HepG2 (cell line): ENCODE data around the gene CCDC30. TPM values are rescaled to one million over a fixed set of nuclear protein-coding genes. Genes with fewer than 3 reads are reported as not detected.

ENCODE experiments used
- CBFB ChIP-seq: sonication (generic); formaldehyde crosslinking; IDR thresholded peaks from 2 replicates; pipeline ENCODE4 v1.4.0; 2020; ENCODE audit warnings: missing genetic modification reagents
- ERF ChIP-seq: IDR thresholded peaks from 2 replicates; pipeline ENCODE4 v1.6.1; 2018; ENCODE audit warnings: missing biosample characterization, missing genetic modification reagents
- FOXJ3 ChIP-seq: sonication (generic); formaldehyde crosslinking; IDR thresholded peaks from 2 replicates; pipeline ENCODE4 v1.4.0; 2020; ENCODE audit warnings: missing genetic modification reagents, mild to moderate bottlenecking, borderline replicate concordance
- FOXM1 ChIP-seq: sonication (generic); formaldehyde crosslinking; IDR thresholded peaks from 2 replicates; pipeline ENCODE4 v1.5.0; 2020; ENCODE audit warnings: missing genetic modification reagents
- GPN1 ChIP-seq: sonication (generic); formaldehyde crosslinking; IDR thresholded peaks from 2 replicates; pipeline ENCODE4 v1.5.1; 2020; ENCODE audit warnings: missing genetic modification reagents, borderline replicate concordance
- JUNB ChIP-seq: sonication (generic); formaldehyde crosslinking; IDR thresholded peaks from 2 replicates; pipeline ENCODE4 v1.8.0; 2022; ENCODE audit warnings: missing genetic modification reagents, mild to moderate bottlenecking, borderline replicate concordance
- KLF6 ChIP-seq: IDR thresholded peaks from 2 replicates; pipeline ENCODE4 v1.8.0; 2016; ENCODE audit warnings: missing biosample characterization, missing genetic modification reagents
- MEIS2 ChIP-seq: sonication (generic); formaldehyde crosslinking; IDR thresholded peaks from 2 replicates; pipeline ENCODE4 v1.9.0; 2021; ENCODE audit warnings: mild to moderate bottlenecking, missing genetic modification reagents
- RBAK ChIP-seq: sonication (generic); formaldehyde crosslinking; IDR thresholded peaks from 2 replicates; pipeline ENCODE4 v1.5.1; 2020; ENCODE audit warnings: mild to moderate bottlenecking, missing genetic modification reagents
- SMAD9 ChIP-seq: sonication (generic); formaldehyde crosslinking; IDR thresholded peaks from 2 replicates; pipeline ENCODE4 v1.5.1; 2020; ENCODE audit warnings: mild to moderate bottlenecking, missing genetic modification reagents
- STAG1 ChIP-seq: sonication (generic); formaldehyde crosslinking; IDR thresholded peaks from 2 replicates; pipeline ENCODE4 v1.4.0; 2020; ENCODE audit warnings: missing genetic modification reagents
- TARDBP ChIP-seq: sonication (generic); formaldehyde crosslinking; IDR thresholded peaks from 2 replicates; pipeline ENCODE4 v1.8.0; 2022; ENCODE audit warnings: mild to moderate bottlenecking, missing genetic modification reagents
- TCF12 ChIP-seq, 2 experiments: fragments of 450-650 bp in 1 of 2; sonication (generic) in 1 of 2; formaldehyde crosslinking in 1 of 2; IDR thresholded peaks; 2 replicates each; pipeline versions ENCODE4 v1.6.1 to v1.8.0; 2017 to 2022; ENCODE audit warnings: antibody characterized with exemption in 1 of 2, mild to moderate bottlenecking in 1 of 2, missing genetic modification reagents in 1 of 2, moderate library complexity in 1 of 2
- ZFP62 ChIP-seq: sonication (generic); formaldehyde crosslinking; IDR thresholded peaks from 2 replicates; pipeline ENCODE4 v1.4.0; 2020; ENCODE audit warnings: missing genetic modification reagents
- ZNF138 ChIP-seq: sonication (generic); formaldehyde crosslinking; IDR thresholded peaks from 2 replicates; pipeline ENCODE4 v1.5.0; 2020; ENCODE audit warnings: mild to moderate bottlenecking, low read depth, missing genetic modification reagents
- ZNF274 ChIP-seq: sonication (generic); formaldehyde crosslinking; IDR thresholded peaks from 2 replicates; pipeline ENCODE4 v1.5.1; 2020; ENCODE audit warnings: mild to moderate bottlenecking, missing genetic modification reagents
- ZNF383 ChIP-seq: sonication (generic); formaldehyde crosslinking; IDR thresholded peaks from 2 replicates; pipeline ENCODE4 v1.4.0; 2020; ENCODE audit warnings: missing genetic modification reagents, mild to moderate bottlenecking, borderline replicate concordance
- ZNF530 ChIP-seq: sonication (generic); formaldehyde crosslinking; IDR thresholded peaks from 2 replicates; pipeline ENCODE4 v1.5.0; 2020; ENCODE audit warnings: low read depth, mild to moderate bottlenecking, missing genetic modification reagents
- ZNF543 ChIP-seq: sonication (generic); formaldehyde crosslinking; IDR thresholded peaks from 2 replicates; pipeline ENCODE4 v1.4.0; 2020; ENCODE audit warnings: mild to moderate bottlenecking, missing genetic modification reagents
- ZNF567 ChIP-seq: sonication (generic); formaldehyde crosslinking; IDR thresholded peaks from 2 replicates; pipeline ENCODE4 v1.8.1; 2023; ENCODE audit warnings: mild to moderate bottlenecking, missing genetic modification reagents, borderline replicate concordance
- ZSCAN21 ChIP-seq: sonication (generic); formaldehyde crosslinking; IDR thresholded peaks from 2 replicates; pipeline ENCODE4 v1.8.0; 2022; ENCODE audit warnings: mild to moderate bottlenecking, missing genetic modification reagents, moderate library complexity, borderline replicate concordance
- ZSCAN9 ChIP-seq: IDR thresholded peaks from 2 replicates; pipeline ENCODE4 v1.6.1; 2016; ENCODE audit warnings: borderline replicate concordance
- polyA plus RNA-seq, 8 experiments: library from polyadenylated mRNA; depleted of rRNA in 3 of 8; stranded (reverse) in 7 of 8; unstranded in 1 of 8; fragments of >200 nt; fragmentation: Illumina TruSeq in 4 of 8; extraction: Trizol in 4 of 8; gene quantifications; 2 replicates each; pipeline versions ENCODE4 v1.2.1 to v1.2.3, GENCODE V29; 2011 to 2016; ENCODE audit warnings: low read depth in 4 of 8, missing spikeins in 1 of 8, mixed read lengths in 1 of 8; ENCODE audit not compliant: insufficient read depth in 1 of 8
- total RNA-seq, 5 experiments: library from RNA; depleted of rRNA; stranded (reverse); fragments of >200 nt; fragmentation: Illumina TruSeq; extraction: Trizol; gene quantifications; 2 replicates each; pipeline ENCODE4 v1.2.3, GENCODE V29; 2016; ENCODE audit warnings: low read depth in 1 of 5
- TF ChIP-seq, protein P1 (sequence below): IDR thresholded peaks from 2 replicates; pipeline ENCODE4 v1.6.1; 2016; ENCODE audit warnings: mild to moderate bottlenecking, missing biosample characterization, missing genetic modification reagents
- TF ChIP-seq, protein P2 (sequence below): sonication (generic); formaldehyde crosslinking; IDR thresholded peaks from 2 replicates; pipeline ENCODE4 v1.4.0; 2020; ENCODE audit warnings: missing genetic modification reagents

The CCDC30 gene
- total and polyA plus RNA-seq, 2 of the 13 experiments (the other 11 are each of a cell fraction or from before 2014, with no cell fraction given), result 0.25 to 0.77 TPM

DNA sequence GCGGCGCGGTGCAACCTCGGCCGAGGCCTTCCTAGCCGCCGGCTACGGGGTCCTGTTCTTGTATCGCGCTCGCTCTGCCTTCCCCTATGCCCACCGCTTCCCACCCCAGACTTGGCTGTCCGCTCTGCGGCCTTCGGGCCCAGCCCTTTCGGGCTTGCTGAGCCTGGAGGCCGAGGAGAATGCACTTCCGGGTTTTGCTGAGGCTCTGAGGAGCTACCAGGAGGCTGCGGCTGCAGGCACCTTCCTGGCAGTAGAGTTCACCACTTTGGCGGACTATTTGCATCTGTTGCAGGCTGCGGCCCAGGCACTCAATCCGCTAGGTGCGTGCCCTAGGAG, 6.4 kb upstream of the CCDC30 start (continued):
- TF ChIP-seq, protein P1, sequence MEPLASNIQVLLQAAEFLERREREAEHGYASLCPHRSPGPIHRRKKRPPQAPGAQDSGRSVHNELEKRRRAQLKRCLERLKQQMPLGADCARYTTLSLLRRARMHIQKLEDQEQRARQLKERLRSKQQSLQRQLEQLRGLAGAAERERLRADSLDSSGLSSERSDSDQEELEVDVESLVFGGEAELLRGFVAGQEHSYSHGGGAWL (CRISPR knock-in tag), result peak; percentile 72; the same call in 1 of the 2 replicates
- no peak for TF ChIP-seq ZNF383
- TF ChIP-seq, protein P2, sequence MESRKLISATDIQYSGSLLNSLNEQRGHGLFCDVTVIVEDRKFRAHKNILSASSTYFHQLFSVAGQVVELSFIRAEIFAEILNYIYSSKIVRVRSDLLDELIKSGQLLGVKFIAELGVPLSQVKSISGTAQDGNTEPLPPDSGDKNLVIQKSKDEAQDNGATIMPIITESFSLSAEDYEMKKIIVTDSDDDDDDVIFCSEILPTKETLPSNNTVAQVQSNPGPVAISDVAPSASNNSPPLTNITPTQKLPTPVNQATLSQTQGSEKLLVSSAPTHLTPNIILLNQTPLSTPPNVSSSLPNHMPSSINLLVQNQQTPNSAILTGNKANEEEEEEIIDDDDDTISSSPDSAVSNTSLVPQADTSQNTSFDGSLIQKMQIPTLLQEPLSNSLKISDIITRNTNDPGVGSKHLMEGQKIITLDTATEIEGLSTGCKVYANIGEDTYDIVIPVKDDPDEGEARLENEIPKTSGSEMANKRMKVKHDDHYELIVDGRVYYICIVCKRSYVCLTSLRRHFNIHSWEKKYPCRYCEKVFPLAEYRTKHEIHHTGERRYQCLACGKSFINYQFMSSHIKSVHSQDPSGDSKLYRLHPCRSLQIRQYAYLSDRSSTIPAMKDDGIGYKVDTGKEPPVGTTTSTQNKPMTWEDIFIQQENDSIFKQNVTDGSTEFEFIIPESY (CRISPR knock-in tag), result no peak
- TF ChIP-seq ZSCAN9, result no peak; the same call in 1 of the 2 replicates
- TF ChIP-seq FOXM1 (CRISPR knock-in tag), result no peak
- no peak for TF ChIP-seq ZNF567 (CRISPR knock-in tag)
- no peak for TF ChIP-seq ZSCAN21 (CRISPR knock-in tag)
- TF ChIP-seq RBAK (CRISPR knock-in tag), result no peak
- TF ChIP-seq ERF, result no peak
- no peak for TF ChIP-seq GPN1 (CRISPR knock-in tag)
- no peak for TF ChIP-seq TARDBP (CRISPR knock-in tag)
- TF ChIP-seq TCF12 (IDR thresholded peaks at IDR 0.05), result no peak
- TF ChIP-seq TCF12 (CRISPR knock-in tag; IDR thresholded peaks at IDR 0.05), result no peak; the same call in 1 of the 2 replicates
- no peak for TF ChIP-seq STAG1 (CRISPR knock-in tag)
- no peak for TF ChIP-seq JUNB (CRISPR knock-in tag)
- no peak for TF ChIP-seq ZNF274 (CRISPR knock-in tag)
- TF ChIP-seq KLF6 (CRISPR knock-in tag), result no peak
- TF ChIP-seq ZNF530 (CRISPR knock-in tag), result no peak
- TF ChIP-seq MEIS2 (CRISPR knock-in tag), result 0 out of 2 replicates have a peak, but pooled peaks have one; percentile 3
- no peak for TF ChIP-seq SMAD9
- TF ChIP-seq ZNF138 (CRISPR knock-in tag), result no peak; the same call in 1 of the 2 replicates
- TF ChIP-seq ZNF543 (CRISPR knock-in tag), result no peak
- no peak for TF ChIP-seq ZFP62 (CRISPR knock-in tag)
- no peak for TF ChIP-seq FOXJ3 (CRISPR knock-in tag)
- TF ChIP-seq CBFB (CRISPR knock-in tag), result no peak
